Testis (tissue), 3 donors: Measurements from ENCODE around the gene TGDS. TPM values are rescaled to one million over a fixed set of nuclear protein-coding genes. Genes with fewer than 3 reads are reported as not detected.

Experiments
- DNase-seq: peaks from one replicate; pipeline ENCODE4 v3.0.0-alpha.2; 2019
- H3K27ac ChIP-seq, 2 donors: fragments of 200-600 bp; sonication (generic); one replicate each; pipeline ENCODE4 v1.5.1; 2019
- H3K27me3 ChIP-seq: fragments of 200-600 bp; sonication (generic); one replicate; pipeline ENCODE4 v1.5.1; 2019
- H3K36me3 ChIP-seq: fragments of 200-600 bp; sonication (generic); one replicate; pipeline ENCODE4 v1.5.1; 2017; ENCODE audit warnings: low read depth; ENCODE audit errors: missing control alignments
- H3K4me1 ChIP-seq: fragments of 200-600 bp; sonication (generic); one replicate; pipeline ENCODE4 v1.5.1; 2019
- H3K4me3 ChIP-seq, 2 donors: fragments of 200-600 bp; sonication (generic); one replicate each; pipeline ENCODE4 v1.5.1; 2017 to 2019
- H3K9me3 ChIP-seq: fragments of 200-600 bp; sonication (generic); one replicate; pipeline ENCODE4 v1.5.1; 2017
- CTCF ChIP-seq, 3 experiments: fragments of 450-650 bp in 2 of 3; fragments of 200-600 bp in 1 of 3; sonication (generic) in 1 of 3; IDR thresholded peaks; one replicate each; pipeline ENCODE4 v1.5.1; 2016 to 2019; ENCODE audit warnings: antibody characterized with exemption in 3 of 3, mild to moderate bottlenecking in 2 of 3, moderate library complexity in 1 of 3
- POLR2A ChIP-seq: fragments of 450-650 bp; IDR thresholded peaks from one replicate; pipeline ENCODE4 v1.6.1; 2017; ENCODE audit warnings: antibody characterized with exemption, mild to moderate bottlenecking, moderate library complexity
- WGBS, 2 donors: methylation state at CpG; one replicate each; pipeline ENCODE4 v1.1.5; 2018; 5-methylcytosine and 5-hydroxymethylcytosine counted together
- intact Hi-C: fragments of 100-400 bp; cut with DNase I; formaldehyde crosslinking; loops from one replicate; pipeline ENCODE4 v1.15.1; 2023; ENCODE audit warnings: low total_unique reads
- polyA plus RNA-seq: library from polyadenylated mRNA; stranded (reverse); fragments of 350-450 nt; fragmentation: Illumina TruSeq; extraction: RNeasy Lipid Tissue Mini Kit (QIAGEN cat#74804); gene quantifications from one replicate; pipeline ENCODE4 v1.2.3, GENCODE V29; 2014; ENCODE audit warnings: low read depth, low replicate concordance; ENCODE audit not compliant: insufficient read depth
- total RNA-seq, 2 donors: library from RNA; depleted of rRNA; stranded (reverse); fragments of >200 nt; gene quantifications; one replicate each; pipeline ENCODE4 v1.2.3, GENCODE V29; 2016

The TGDS gene
- total and polyA plus RNA-seq, 3 donors from 2014 or later = 8.7 to 10.1 (median 9.5) TPM

GRCh38 chr13:94595001-94595949, 677 bp downstream of the TGDS start:
- peak overlapping the region; percentile 42 to 87 for H3K27ac ChIP-seq
- 7 to 8% methylated on average over 16 of the region's 16 CpGs for WGBS, 2 donors
- no peak for TF ChIP-seq POLR2A
- no peak for TF ChIP-seq CTCF (IDR thresholded peaks at IDR 0.05)
- no peaks in the 10 kb centered on the region for H3K9me3 ChIP-seq
- no peaks in the 10 kb centered on the region for H3K4me1 ChIP-seq
- H3K27me3 ChIP-seq = no peaks in the 10 kb centered on the region
- H3K36me3 ChIP-seq = no peaks in the 10 kb centered on the region
- H3K4me3 ChIP-seq = peak overlapping the region; percentile 60 to 93
- peak; percentile 46 for DNase-seq
- intact Hi-C loops = no loop called here

- H3K36me3 ChIP-seq = no peaks in the 10 kb centered on the region
- H3K9me3 ChIP-seq = no peaks in the 10 kb centered on the region
These were observed 5.2 kb downstream of the TGDS start for GRCh38 chr13:94590744-94591143.

GRCh38 chr13:94588541-94588940, 7.4 kb downstream of the TGDS start:
- TF ChIP-seq POLR2A = no peak
- TF ChIP-seq CTCF (IDR thresholded peaks at IDR 0.05) = no peak
- H3K4me1 ChIP-seq = no peaks in the 10 kb centered on the region
- no peak overlapping the region for H3K27ac ChIP-seq
- H3K27me3 ChIP-seq = no peaks in the 10 kb centered on the region
- no peaks in the 10 kb centered on the region for H3K36me3 ChIP-seq
- no peak overlapping the region for H3K4me3 ChIP-seq
- no peak for DNase-seq
- intact Hi-C loops = no loop called here
- no peaks in the 10 kb centered on the region for H3K9me3 ChIP-seq
- WGBS, 2 donors = 90 to 93% methylated on average over 4 of the region's 4 CpGs

More at GRCh38 chr13:94590744-94591143, 5.2 kb downstream of the TGDS start:
- WGBS, 2 donors = 96 to 97% methylated on average over 3 of the region's 3 CpGs
- no peak overlapping the region for H3K27ac ChIP-seq
- intact Hi-C loops = no loop called here
- DNase-seq = no peak
- H3K4me1 ChIP-seq = no peaks in the 10 kb centered on the region
- no peaks in the 10 kb centered on the region for H3K27me3 ChIP-seq
- H3K4me3 ChIP-seq = no peak overlapping the region
- no peak for TF ChIP-seq CTCF (IDR thresholded peaks at IDR 0.05)
- TF ChIP-seq POLR2A = no peak

- Histone ChIP-seq H3K9me3 (no peaks in the 10 kb centered on the region), H3K4me1 (no peaks in the 10 kb centered on the region), H3K27ac (no peak overlapping the region), H3K27me3 (no peaks in the 10 kb centered on the region), H3K4me3 (no peak overlapping the region), H3K36me3 (no peaks in the 10 kb centered on the region)
- intact Hi-C loops = no loop called here
- 90 to 93% methylated on average over 7 of the region's 7 CpGs for WGBS, 2 donors
- DNase-seq = no peak
- TF ChIP-seq POLR2A = no peak
- TF ChIP-seq CTCF (IDR thresholded peaks at IDR 0.05) = no peak
These were observed 9.6 kb downstream of the TGDS start for GRCh38 chr13:94586371-94586770.
